ENCODE measurements around the gene PRR19. TPM values are rescaled to one million over a fixed set of nuclear protein-coding genes. Genes with fewer than 3 reads are reported as not detected.

Gene PRR19
- total and polyA plus RNA-seq, 4 donors = 0.23 to 1.0 (median 0.77) TPM

DNA sequence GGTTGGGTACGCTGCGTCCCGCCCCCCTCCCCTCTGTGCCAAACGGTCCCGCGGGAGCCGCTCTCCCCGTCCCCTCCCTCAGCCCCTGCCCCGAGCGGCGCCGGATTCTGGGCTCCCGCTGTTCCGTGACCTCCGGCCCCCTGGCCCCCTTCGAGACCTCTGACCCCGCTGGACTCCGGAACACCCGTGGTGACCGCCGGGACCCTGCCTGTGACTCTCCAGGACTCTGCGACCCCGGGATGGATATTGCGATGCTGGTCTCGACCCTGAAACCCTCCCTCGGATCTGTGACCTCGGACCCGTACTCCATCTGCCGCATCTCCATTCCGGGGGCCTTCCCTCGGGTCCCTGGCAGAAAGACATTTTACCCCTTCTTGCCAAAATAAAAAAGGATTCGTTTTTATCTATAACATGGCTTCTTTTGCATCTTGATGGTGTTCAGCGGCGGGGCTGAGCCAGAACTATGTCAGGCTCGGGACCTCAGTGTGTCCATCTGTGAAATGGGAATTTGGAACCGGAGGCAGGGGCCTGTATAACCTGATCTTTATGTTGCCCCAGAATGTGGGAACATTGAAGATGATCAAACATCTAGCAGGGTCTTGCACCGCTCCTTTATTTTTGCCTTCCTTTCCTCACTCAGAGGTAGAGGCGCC is 22.8 kb downstream of the PRR19 start:
- Histone ChIP-seq H3K27me3 (ENCODE audit: control insufficient read depth in 3 of 3, insufficient read depth in 3 of 3, low read length in 2 of 3) (peaks cover 7 to 21% (median 20%) of the 10 kb centered on the region in 3 donors), H3K36me3 (ENCODE audit: control insufficient read depth in 4 of 4, insufficient read depth in 4 of 4, low read length in 4 of 4) (no peaks in the 10 kb centered on the region), H3K4me3 (no peak overlapping the region), H3K27ac (ENCODE audit: low read depth in 1 of 2, low read length in 1 of 2) (no peak overlapping the region), H3K4me1 (ENCODE audit: control insufficient read depth in 5 of 5, insufficient read depth in 5 of 5, low read length in 5 of 5) (peaks cover 0 to 20% (median 15%) of the 10 kb centered on the region in 5 donors), H3K9ac (ENCODE audit: insufficient read depth in 1 of 2, low read length in 2 of 2) (no peak overlapping the region), H3K9me3 (ENCODE audit: control insufficient read depth in 4 of 4, insufficient read depth in 3 of 4, low read length in 3 of 4) (peaks cover 0 to 2% (median 0%) of the 10 kb centered on the region in 4 donors)
- ATAC-seq (ENCODE audit: insufficient read depth, low FRiP score) (no peak), DNase-seq (no peak)
- TF ChIP-seq, protein P1, sequence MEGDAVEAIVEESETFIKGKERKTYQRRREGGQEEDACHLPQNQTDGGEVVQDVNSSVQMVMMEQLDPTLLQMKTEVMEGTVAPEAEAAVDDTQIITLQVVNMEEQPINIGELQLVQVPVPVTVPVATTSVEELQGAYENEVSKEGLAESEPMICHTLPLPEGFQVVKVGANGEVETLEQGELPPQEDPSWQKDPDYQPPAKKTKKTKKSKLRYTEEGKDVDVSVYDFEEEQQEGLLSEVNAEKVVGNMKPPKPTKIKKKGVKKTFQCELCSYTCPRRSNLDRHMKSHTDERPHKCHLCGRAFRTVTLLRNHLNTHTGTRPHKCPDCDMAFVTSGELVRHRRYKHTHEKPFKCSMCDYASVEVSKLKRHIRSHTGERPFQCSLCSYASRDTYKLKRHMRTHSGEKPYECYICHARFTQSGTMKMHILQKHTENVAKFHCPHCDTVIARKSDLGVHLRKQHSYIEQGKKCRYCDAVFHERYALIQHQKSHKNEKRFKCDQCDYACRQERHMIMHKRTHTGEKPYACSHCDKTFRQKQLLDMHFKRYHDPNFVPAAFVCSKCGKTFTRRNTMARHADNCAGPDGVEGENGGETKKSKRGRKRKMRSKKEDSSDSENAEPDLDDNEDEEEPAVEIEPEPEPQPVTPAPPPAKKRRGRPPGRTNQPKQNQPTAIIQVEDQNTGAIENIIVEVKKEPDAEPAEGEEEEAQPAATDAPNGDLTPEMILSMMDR (IDR thresholded peaks at IDR 0.05; ENCODE audit: control extremely low read depth, extremely low read depth) = no peak
- 3 to 4% methylated on average over 35 to 38 of the region's 38 CpGs for WGBS, 2 donors

DNA sequence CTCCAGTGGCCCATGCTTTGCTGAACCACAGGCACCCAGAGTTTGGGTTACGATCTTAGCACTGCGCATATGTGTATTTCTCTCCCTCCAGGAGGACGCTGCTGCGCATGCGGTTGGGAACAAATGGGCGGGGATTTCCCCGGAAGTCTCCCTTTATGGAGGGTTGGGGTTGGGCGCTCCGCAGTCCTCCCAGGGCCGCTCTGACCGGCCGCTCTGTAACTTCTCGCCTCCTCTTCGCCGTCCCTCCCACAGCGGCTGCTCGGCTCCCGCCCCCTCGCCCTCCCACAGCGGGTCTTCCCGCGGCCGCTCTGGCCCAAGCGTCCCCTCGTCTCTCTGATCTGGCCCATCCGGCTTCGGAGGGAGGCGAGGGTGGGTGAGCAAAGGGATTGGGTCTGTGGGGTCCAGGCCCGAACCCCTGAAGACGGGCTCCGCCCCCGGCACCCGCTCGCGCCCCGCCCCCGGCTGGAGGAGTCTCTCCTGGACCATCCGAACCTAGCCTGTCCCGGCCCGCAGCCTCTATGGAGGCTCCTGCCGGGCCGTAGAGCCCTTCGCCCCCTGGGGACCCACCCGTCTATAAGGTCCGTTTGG is 23.5 kb downstream of the PRR19 start, which contains the start of gene MEGF8:
TSS of gene MEGF8 (plus strand) at position 328 of the 588 bp plus-strand sequence. CDS start 609 bp downstream, outside the sequence.
- DNase-seq (peak; percentile 99 to 100 (median 99)), ATAC-seq (ENCODE audit: insufficient read depth, low FRiP score) (peak; percentile 98)
- peak within 1 kb of the TSS; percentile 79 for H3K4me3 ChIP-seq
- peaks cover 7 to 21% (median 20%) of the 10 kb centered on the region in 3 donors for H3K27me3 ChIP-seq (ENCODE audit: control insufficient read depth in 3 of 3, insufficient read depth in 3 of 3, low read length in 2 of 3)
- peaks cover 0 to 2% (median 0%) of the 10 kb centered on the region in 4 donors for H3K9me3 ChIP-seq (ENCODE audit: control insufficient read depth in 4 of 4, insufficient read depth in 3 of 4, low read length in 3 of 4)
- peak within 1 kb of the TSS; percentile 57 to 61 for H3K27ac ChIP-seq (ENCODE audit: low read depth in 1 of 2, low read length in 1 of 2)
- 0% methylated on average over 44 to 45 of the region's 45 CpGs for WGBS, 2 donors
- H3K4me1 ChIP-seq (ENCODE audit: control insufficient read depth in 5 of 5, insufficient read depth in 5 of 5, low read length in 5 of 5) = peaks cover 0 to 21% (median 15%) of the 10 kb centered on the region in 5 donors
- TF ChIP-seq, protein P1 (IDR thresholded peaks at IDR 0.05; ENCODE audit: control extremely low read depth, extremely low read depth) = peak; percentile 81
- H3K36me3 ChIP-seq (ENCODE audit: control insufficient read depth in 4 of 4, insufficient read depth in 4 of 4, low read length in 4 of 4) = no peaks in the 10 kb centered on the region
- peak within 1 kb of the TSS; percentile 76 to 87 for H3K9ac ChIP-seq (ENCODE audit: insufficient read depth in 1 of 2, low read length in 2 of 2)

DNA sequence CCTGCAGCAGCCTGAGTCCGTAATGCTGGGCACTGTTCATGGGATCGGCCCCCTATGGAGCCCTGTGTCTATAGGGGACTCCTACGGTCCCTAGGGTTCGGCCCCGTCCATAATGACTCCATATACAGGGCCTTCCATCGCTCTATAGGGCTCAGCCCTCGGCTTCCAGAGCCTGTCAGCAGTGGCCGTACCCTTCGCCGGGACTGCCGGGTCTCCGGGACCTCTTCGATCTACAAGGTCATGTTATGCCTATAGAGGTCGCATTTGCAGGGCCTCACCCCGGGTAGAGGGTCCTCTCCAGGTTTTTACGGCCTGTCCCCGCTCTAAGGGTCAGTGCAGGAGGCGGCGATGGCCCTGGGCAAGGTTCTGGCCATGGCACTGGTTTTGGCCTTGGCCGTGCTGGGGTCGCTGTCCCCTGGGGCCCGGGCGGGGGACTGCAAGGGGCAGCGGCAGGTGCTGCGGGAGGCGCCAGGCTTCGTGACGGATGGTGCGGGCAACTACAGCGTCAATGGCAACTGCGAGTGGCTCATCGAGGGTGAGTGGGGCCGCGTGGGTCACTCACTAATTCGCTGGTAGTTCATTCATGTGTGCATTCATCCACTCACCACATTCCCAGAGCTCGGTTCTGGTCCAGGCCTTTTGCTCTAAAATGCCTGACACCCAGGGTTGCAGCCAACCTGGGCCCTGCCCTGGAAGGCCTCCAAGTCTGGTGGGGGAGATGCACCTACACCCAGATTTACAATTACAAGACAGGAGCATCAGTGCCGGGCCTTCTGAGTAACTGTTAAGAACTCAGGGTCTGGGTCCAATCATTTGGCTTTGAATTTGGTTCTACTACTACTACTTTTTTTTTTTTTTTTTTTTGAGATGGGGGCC is 24.2 kb downstream of the PRR19 start:
- ATAC-seq (ENCODE audit: insufficient read depth, low FRiP score) (peak; percentile 4), DNase-seq (no peak)
- H3K4me1 ChIP-seq (ENCODE audit: control insufficient read depth in 5 of 5, insufficient read depth in 5 of 5, low read length in 5 of 5) = peaks cover 0 to 21% (median 15%) of the 10 kb centered on the region in 5 donors
- 5 to 7% methylated on average over 37 of the region's 37 CpGs for WGBS, 2 donors
- H3K36me3 ChIP-seq (ENCODE audit: control insufficient read depth in 4 of 4, insufficient read depth in 4 of 4, low read length in 4 of 4) = no peaks in the 10 kb centered on the region
- peaks cover 7 to 21% (median 20%) of the 10 kb centered on the region in 3 donors for H3K27me3 ChIP-seq (ENCODE audit: control insufficient read depth in 3 of 3, insufficient read depth in 3 of 3, low read length in 2 of 3)
- TF ChIP-seq, protein P1 (IDR thresholded peaks at IDR 0.05; ENCODE audit: control extremely low read depth, extremely low read depth) = no peak
- peaks cover 0 to 2% (median 0%) of the 10 kb centered on the region in 4 donors for H3K9me3 ChIP-seq (ENCODE audit: control insufficient read depth in 4 of 4, insufficient read depth in 3 of 4, low read length in 3 of 4)
- peak overlapping the region; percentile 76 to 87 for H3K9ac ChIP-seq (ENCODE audit: insufficient read depth in 1 of 2, low read length in 2 of 2)
- peak overlapping the region; percentile 79 for H3K4me3 ChIP-seq
- H3K27ac ChIP-seq (ENCODE audit: low read depth in 1 of 2, low read length in 1 of 2) = peak overlapping the region; percentile 24 to 61
